GM10266 (cell line): ENCODE data around the gene TEKT2.

Experiments used
- DNase-seq: peaks from one replicate; pipeline ENCODE4 v3.0.0; 2012; ENCODE audit errors: extremely low spot score
- CTCF ChIP-seq: IDR thresholded peaks from 2 replicates; pipeline ENCODE4 v1.5.1; 2012; ENCODE audit warnings: mild to moderate bottlenecking, low read depth; ENCODE audit not compliant: control insufficient read depth, insufficient read depth; ENCODE audit errors: missing control alignments

Gene TEKT2

GRCh38 chr1:36137226-36137625, 53.3 kb downstream of the TEKT2 start:
- DNase-seq: no peak
- no peak for TF ChIP-seq CTCF

DNA sequence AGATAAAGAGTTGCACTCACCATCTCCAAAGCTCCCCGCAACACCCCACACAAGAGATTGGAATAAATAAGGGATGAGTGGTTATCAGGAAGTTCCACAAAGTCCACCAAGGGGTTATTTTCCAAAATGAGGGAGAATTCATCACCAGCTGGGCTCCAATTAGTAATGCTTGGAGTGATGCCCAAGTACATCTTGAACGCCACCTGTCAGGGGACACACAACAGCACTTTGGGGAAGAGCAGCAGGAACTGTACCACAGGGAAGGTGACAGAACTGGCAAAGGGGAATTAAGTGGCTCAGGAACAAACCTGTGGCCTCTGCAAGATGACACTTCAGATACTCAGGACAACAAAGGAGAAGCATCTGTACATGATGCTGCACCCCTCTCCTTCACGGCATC, 53.9 kb downstream of the TEKT2 start:
- DNase-seq: no peak
- no peak for TF ChIP-seq CTCF
